GM23248 (cell line): Measurements from ENCODE around the gene ARSJ. TPM values are rescaled to one million over a fixed set of nuclear protein-coding genes. Genes with fewer than 3 reads are reported as not detected.

Experiments
- DNase-seq: peaks from one replicate; pipeline ENCODE4 v3.0.0-alpha.2; 2015
- H2AFZ ChIP-seq: fragments of 200-600 bp; sonication (generic); 2 replicates; pipeline ENCODE4 v1.6.1; 2016; ENCODE audit warnings: antibody characterized with exemption
- H3F3A ChIP-seq: fragments of 200-600 bp; sonication (generic); 2 replicates; pipeline ENCODE4 v1.6.1; 2016; ENCODE audit warnings: mild to moderate bottlenecking, antibody characterized with exemption, mixed run types; ENCODE audit not compliant: insufficient read depth
- H3K27ac ChIP-seq: fragments of 200-600 bp; sonication (generic); 2 replicates; pipeline ENCODE4 v1.5.1; 2016; ENCODE audit warnings: mild to moderate bottlenecking
- H3K27me3 ChIP-seq: fragments of 200-600 bp; sonication (generic); replicated peaks from 2 replicates; pipeline ENCODE4 v1.6.1; 2016; ENCODE audit warnings: mild to moderate bottlenecking; ENCODE audit not compliant: insufficient read depth
- H3K36me3 ChIP-seq: fragments of 200-600 bp; sonication (generic); 2 replicates; pipeline ENCODE4 v1.6.1; 2016; ENCODE audit warnings: low read depth, mild to moderate bottlenecking
- H3K4me1 ChIP-seq: fragments of 200-600 bp; sonication (generic); 2 replicates; pipeline ENCODE4 v1.6.1; 2016; ENCODE audit warnings: mild to moderate bottlenecking; ENCODE audit not compliant: insufficient read depth
- H3K4me2 ChIP-seq: fragments of 200-600 bp; sonication (generic); one replicate; pipeline ENCODE4 v1.6.1; 2016; ENCODE audit warnings: mild to moderate bottlenecking; ENCODE audit not compliant: unreplicated experiment
- H3K4me3 ChIP-seq: fragments of 200-600 bp; sonication (generic); 2 replicates; pipeline ENCODE4 v1.5.1; 2016; ENCODE audit warnings: mild to moderate bottlenecking
- H3K79me2 ChIP-seq: fragments of 200-600 bp; sonication (generic); 2 replicates; pipeline ENCODE4 v1.6.1; 2016; ENCODE audit warnings: mild to moderate bottlenecking; ENCODE audit not compliant: insufficient read depth
- H3K9ac ChIP-seq: fragments of 200-600 bp; sonication (generic); 2 replicates; pipeline ENCODE4 v1.6.1; 2016; ENCODE audit warnings: mild to moderate bottlenecking
- H3K9me2 ChIP-seq: fragments of 200-600 bp; sonication (generic); 2 replicates; pipeline ENCODE4 v1.6.1; 2016; ENCODE audit warnings: mixed run types, mild to moderate bottlenecking, moderate library complexity; ENCODE audit not compliant: insufficient read depth
- H3K9me3 ChIP-seq: fragments of 200-600 bp; sonication (generic); one replicate; pipeline ENCODE4 v1.6.1; 2017; ENCODE audit warnings: low read depth
- H4K20me1 ChIP-seq: fragments of 200-600 bp; sonication (generic); 2 replicates; pipeline ENCODE4 v1.6.0; 2016; ENCODE audit not compliant: insufficient read depth
- EZH2 ChIP-seq: fragments of 200-600 bp; sonication (generic); IDR thresholded peaks from 2 replicates; pipeline ENCODE4 v1.6.1; 2018; ENCODE audit warnings: antibody characterized with exemption, mild to moderate bottlenecking; ENCODE audit not compliant: insufficient read depth, poor library complexity, severe bottlenecking
- EZH2phosphoT487 ChIP-seq: fragments of 200-600 bp; sonication (generic); IDR thresholded peaks from 2 replicates; pipeline ENCODE4 v1.6.1; 2018; ENCODE audit warnings: antibody characterized with exemption, moderate library complexity, mild to moderate bottlenecking, low read depth; ENCODE audit not compliant: insufficient read depth
- WGBS, 2 experiments: methylation state at CpG; one replicate each; pipeline ENCODE4 v1.1.6; 2015 to 2017; ENCODE audit warnings: low lambda C conversion rate in 2 of 2, low coverage in 1 of 2; ENCODE audit errors: missing lambda C conversion rate in 2 of 2; 5-methylcytosine and 5-hydroxymethylcytosine counted together
- in situ Hi-C: fragments of 300-500 bp; cut with MboI; formaldehyde crosslinking; loops from 2 replicates; pipeline ENCODE4 v1.15.0; 2020
- polyA plus RNA-seq: library from polyadenylated mRNA; unstranded; fragments of >200 nt; fragmentation: Nextera tagmentation; extraction: Ambion mirVana; gene quantifications from 2 replicates; pipeline ENCODE4 v1.2.1, GENCODE V29; 2016
- total RNA-seq: library from RNA; depleted of rRNA; stranded (reverse); fragments of >200 nt; shearing (Covaris generic); gene quantifications from 2 replicates; pipeline ENCODE4 v1.2.3, GENCODE V29; 2014

Gene ARSJ
- total and polyA plus RNA-seq, 2 experiments from 2014 or later: 32.2 to 33.7 TPM

DNA sequence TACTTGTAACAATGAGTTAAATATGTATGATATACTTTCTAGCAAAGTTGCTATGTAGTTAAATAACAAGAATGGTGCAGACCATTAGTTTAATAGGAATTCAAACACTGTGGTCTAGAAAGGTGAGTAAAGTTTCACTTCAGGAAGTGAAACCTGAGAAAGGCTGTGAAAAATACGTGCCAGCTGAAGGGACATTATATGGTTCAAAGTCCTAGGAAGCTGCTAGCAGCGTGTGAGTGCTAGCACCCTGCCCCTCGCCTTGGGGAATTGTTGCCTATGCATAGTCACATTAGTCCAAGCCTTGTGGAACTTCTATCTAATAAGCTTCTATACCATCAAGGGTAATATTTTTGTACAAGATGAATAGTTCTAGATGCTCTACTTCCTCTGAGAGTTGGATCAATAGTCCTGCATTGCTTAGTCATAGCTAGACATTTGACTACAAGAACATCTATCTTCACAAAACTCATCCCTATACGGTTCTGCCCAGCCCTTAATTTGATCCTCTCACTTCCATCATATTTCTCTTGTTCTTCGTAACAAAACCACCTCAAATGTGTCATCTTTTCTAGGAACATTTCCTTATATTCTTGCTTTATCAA lies 45.8 kb upstream of the ARSJ start:
- Histone ChIP-seq H3K79me2 (no peaks in the 10 kb centered on the region), H3K9ac (no peak overlapping the region), H3K9me2 (no peaks in the 10 kb centered on the region), H3K36me3 (no peaks in the 10 kb centered on the region), H3K27me3 (no peaks in the 10 kb centered on the region), H3K4me3 (no peak overlapping the region), H3K27ac (no peak overlapping the region), H3K4me1 (no peaks in the 10 kb centered on the region), H3K9me3 (no peaks in the 10 kb centered on the region), H3F3A (no peaks in the 10 kb centered on the region), H3K4me2 (no peak overlapping the region), H4K20me1 (no peaks in the 10 kb centered on the region), H2AFZ (no peak overlapping the region)
- WGBS, 2 experiments: 81 to 90% methylated on average over 5 of the region's 5 CpGs
- TF ChIP-seq EZH2: no peak
- no peak for TF ChIP-seq EZH2phosphoT487
- in situ Hi-C loops: no loop called here
- DNase-seq: no peak

DNA sequence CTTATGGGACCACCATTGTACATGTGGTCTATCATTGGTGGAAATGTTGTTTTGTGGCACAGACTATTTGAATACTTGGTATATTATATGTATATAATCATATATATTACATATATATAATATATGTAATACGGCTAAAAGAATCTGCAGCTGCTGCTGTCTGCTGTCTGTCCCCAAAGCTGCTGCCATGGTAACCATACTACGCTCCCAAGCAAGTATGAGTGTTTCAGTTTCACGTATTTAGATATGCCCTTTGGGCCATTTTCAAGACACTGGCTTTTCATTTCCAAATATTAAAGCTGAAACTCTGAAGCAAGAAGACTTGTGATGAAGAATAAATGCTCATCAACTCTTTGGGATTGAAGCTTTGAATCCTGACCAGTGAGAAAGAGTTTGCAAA lies 42.0 kb upstream of the ARSJ start:
- H3K9me2 ChIP-seq: no peaks in the 10 kb centered on the region
- no peaks in the 10 kb centered on the region for H3K36me3 ChIP-seq
- DNase-seq: no peak
- no peaks in the 10 kb centered on the region for H3K27me3 ChIP-seq
- WGBS, 2 experiments: 96 to 100% methylated on average over 3 of the region's 3 CpGs
- no peak overlapping the region for H3K9ac ChIP-seq
- no peak overlapping the region for H2AFZ ChIP-seq
- H3K9me3 ChIP-seq: no peaks in the 10 kb centered on the region
- H3K4me2 ChIP-seq: no peak overlapping the region
- H3K27ac ChIP-seq: no peak overlapping the region
- in situ Hi-C loops: no loop called here
- peaks cover 13% of the 10 kb centered on the region; the same call in 1 of the 2 replicates for H3K4me1 ChIP-seq
- no peaks in the 10 kb centered on the region for H3K79me2 ChIP-seq
- no peaks in the 10 kb centered on the region for H3F3A ChIP-seq
- no peak for TF ChIP-seq EZH2phosphoT487
- TF ChIP-seq EZH2: no peak
- no peaks in the 10 kb centered on the region for H4K20me1 ChIP-seq
- no peak overlapping the region for H3K4me3 ChIP-seq

GRCh38 chr4:114019969-114020358 lies 40.5 kb upstream of the ARSJ start:
- DNase-seq: no peak
- Histone ChIP-seq H3K79me2 (no peaks in the 10 kb centered on the region), H3K4me1 (peaks cover 16% of the 10 kb centered on the region), H3K36me3 (no peaks in the 10 kb centered on the region), H3K27me3 (no peaks in the 10 kb centered on the region), H3K9ac (no peak overlapping the region), H3K4me3 (peak overlapping the region; percentile 14; the same call in 1 of the 2 replicates), H2AFZ (0 out of 2 replicates have a peak overlapping the region, but pooled peaks have one; percentile 6), H4K20me1 (no peaks in the 10 kb centered on the region), H3K4me2 (no peak overlapping the region), H3K27ac (no peak overlapping the region; the same call in 1 of the 2 replicates), H3K9me3 (no peaks in the 10 kb centered on the region), H3F3A (peaks cover 2% of the 10 kb centered on the region; the same call in 1 of the 2 replicates), H3K9me2 (no peaks in the 10 kb centered on the region)
- TF ChIP-seq EZH2phosphoT487 (no peak), EZH2 (no peak)
- WGBS, 2 experiments: 94 to 95% methylated on average over 1 of the region's 1 CpG
- in situ Hi-C loops: no loop called here

DNA sequence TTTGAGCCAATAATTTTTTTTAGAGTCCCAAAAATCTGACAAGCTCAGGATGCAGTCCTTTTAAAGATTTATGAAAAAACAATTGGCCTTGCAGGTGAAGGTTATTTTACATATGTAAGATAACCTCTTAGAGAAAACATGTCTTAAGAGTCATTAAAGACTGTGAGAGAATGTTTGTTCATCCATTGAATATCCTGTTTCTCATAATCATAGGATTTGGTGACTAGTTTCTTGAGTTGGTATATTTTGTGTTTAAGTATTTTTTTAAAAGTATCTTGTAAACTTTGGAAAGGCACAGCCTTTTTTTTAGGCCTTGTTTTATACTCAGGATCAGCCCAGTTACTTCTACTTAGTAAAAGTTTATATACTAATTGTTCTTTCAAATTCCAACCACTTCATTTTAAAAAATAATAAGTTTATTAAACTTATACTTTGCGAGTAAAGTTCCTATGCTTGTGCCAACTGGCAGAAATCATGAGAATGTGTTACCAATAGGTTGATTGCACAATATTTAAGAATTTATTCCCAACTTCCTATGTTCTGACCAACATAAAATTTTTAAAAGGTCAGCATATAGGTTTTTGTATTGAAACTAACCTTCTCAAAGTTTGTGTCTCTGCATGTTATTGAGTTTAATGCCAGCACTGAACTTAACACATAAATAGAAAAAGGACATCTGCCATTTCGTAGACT lies 40.0 kb upstream of the ARSJ start:
- no peaks in the 10 kb centered on the region for H3K9me2 ChIP-seq
- no peaks in the 10 kb centered on the region for H3K27me3 ChIP-seq
- in situ Hi-C loops: no loop called here
- H3K36me3 ChIP-seq: no peaks in the 10 kb centered on the region
- H3K4me1 ChIP-seq: peaks cover 22% of the 10 kb centered on the region
- peak overlapping the region; percentile 14; the same call in 1 of the 2 replicates for H3K4me3 ChIP-seq
- no peak overlapping the region for H3K4me2 ChIP-seq
- no peak for TF ChIP-seq EZH2phosphoT487
- TF ChIP-seq EZH2: no peak
- H3K9ac ChIP-seq: no peak overlapping the region
- H4K20me1 ChIP-seq: no peaks in the 10 kb centered on the region
- no peak overlapping the region; the same call in 1 of the 2 replicates for H3K27ac ChIP-seq
- WGBS, 2 experiments: 40 to 45% methylated on average over 2 of the region's 2 CpGs
- DNase-seq: peak; percentile 51
- H3K79me2 ChIP-seq: no peaks in the 10 kb centered on the region
- H2AFZ ChIP-seq: 0 out of 2 replicates have a peak overlapping the region, but pooled peaks have one; percentile 6
- no peaks in the 10 kb centered on the region for H3K9me3 ChIP-seq
- H3F3A ChIP-seq: peaks cover 8% of the 10 kb centered on the region; the same call in 1 of the 2 replicates
